Femur (tissue), 1 donor: ENCODE measurements around the gene ARL6IP4.

Experiments
- DNase-seq: peaks from one replicate; pipeline ENCODE4 v3.0.0-alpha.2; 2017

Gene ARL6IP4

DNA sequence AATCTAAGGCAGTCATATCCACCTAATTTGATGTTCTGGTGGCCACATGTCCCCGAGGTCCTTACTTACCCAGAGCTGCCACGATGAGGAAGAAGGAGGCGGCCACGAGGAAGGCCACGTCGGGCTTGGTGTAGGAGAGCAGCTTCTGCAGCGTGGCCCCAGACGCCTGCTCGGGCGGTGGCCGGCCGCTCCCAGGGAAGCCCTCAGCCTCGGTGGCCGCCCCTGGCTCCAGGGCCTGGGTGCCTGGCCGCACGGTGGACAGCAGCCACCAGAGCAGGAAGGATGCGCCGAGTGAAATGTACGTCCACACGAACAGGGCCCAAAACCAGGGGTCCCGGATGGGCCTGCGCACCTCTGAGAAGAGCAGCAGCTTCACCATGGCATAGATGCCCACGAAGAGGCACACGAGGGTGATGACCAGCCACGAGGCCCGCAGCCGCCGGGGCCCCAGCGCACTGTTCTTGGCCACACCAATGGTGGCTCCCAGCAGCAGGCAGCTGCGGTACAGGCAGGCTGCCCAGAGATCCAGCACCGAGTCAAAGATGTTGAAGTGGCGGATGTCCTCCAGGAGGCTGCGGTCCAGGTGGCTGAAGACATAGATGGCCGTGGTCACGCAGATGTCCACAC is 20.8 kb upstream of the ARL6IP4 start:
- DNase-seq = no peak

- no peak for DNase-seq
Measured at GRCh38 chr12:122960193-122960569, 20.3 kb upstream of the ARL6IP4 start.

DNA sequence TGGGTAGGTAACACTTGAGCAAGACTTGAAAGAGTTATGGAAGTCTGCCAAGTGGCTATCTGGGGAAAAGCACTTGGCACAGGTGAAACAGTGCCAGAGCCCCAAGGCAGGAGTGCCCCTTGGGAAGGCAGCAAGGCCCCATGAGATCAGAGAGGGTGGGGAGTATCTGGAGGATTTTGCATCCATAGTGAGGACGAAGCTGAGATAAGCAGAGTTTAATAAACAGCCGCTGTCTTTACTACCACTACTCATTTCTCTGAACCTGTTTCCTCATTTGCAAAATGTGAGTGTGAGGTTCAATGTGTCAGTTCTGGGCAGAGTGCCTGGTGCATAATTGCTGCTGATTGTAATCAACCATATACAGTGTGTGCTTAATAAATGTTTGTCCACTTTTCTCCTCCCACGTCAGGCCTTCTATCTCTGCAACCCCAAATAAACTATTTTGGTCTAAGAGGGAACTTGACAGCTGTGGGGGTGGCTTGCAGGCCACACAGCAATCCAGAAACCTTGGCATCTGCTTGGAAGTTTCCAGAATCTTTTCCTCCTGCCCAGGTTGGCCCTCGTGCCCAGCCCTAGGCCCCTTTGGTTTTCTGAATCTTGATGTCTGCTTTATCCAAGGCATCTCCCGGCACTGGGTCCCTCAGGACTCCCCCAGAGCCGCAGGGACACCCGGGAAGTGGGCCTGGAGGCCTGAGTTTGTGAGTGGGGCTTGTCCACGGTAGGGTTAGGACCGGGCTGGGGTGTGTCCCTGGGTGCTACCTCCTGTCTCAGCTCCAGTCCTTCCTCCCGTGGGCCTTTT is 18.8 kb upstream of the ARL6IP4 start:
- DNase-seq = no peak

DNA sequence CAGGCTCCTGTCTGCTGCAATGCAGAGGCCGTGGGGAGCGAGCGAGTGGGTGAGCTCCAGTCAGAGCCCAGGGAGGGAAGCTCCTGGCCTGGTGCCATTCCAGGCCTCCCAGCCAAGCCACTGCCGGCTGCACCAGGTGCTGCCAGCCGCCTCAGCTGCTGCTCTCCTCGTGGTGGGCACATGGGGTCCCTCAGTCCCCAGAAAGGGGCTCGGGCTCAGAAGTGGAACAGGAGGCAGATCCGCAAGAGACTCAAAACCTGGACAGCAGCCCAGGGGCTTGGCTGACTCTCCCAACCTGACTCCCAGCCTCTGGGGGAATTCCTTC is 16.6 kb upstream of the ARL6IP4 start:
- DNase-seq = no peak

DNA sequence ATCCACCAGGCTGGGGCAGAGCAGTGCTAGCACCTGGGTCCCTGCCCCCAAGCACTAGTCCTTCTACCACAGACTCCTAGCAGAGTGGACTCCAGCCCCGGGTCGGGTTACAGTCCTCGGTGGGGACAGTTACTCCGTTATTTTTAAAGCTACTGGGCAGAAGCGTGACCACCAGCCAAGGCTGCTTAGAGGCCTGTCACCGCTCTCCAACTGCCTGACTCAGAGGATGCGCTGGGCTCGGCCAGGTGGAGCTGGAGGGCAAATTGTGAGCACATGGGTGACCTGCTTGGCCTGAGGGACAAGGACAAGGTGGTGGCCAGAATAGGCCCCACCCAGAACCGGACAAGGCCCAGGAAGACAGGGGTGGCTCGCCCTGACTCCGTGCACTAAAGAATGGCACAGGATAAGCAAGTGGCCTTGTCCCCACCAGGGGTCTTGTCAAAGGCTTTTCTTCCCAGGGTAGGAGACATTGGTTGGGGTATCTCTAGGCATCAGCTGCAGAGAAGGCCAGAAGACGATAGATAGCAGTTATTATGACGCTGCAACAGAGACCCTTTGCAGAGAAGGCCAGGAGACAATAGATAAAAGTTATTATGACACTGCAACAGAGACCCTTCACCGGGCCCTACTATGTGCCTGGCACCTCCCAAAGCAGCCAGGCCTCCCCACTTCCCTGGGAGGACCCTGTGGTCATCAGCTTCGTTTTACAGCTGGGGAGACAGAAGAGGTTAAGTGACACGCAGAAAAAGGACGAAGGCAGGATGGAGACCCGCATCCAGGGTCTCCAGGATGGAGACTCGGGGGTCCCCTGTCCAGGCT is 15.8 kb upstream of the ARL6IP4 start:
- no peak for DNase-seq

- no peak for DNase-seq
Measured at GRCh38 chr12:122965321-122965751, 15.1 kb upstream of the ARL6IP4 start.

DNA sequence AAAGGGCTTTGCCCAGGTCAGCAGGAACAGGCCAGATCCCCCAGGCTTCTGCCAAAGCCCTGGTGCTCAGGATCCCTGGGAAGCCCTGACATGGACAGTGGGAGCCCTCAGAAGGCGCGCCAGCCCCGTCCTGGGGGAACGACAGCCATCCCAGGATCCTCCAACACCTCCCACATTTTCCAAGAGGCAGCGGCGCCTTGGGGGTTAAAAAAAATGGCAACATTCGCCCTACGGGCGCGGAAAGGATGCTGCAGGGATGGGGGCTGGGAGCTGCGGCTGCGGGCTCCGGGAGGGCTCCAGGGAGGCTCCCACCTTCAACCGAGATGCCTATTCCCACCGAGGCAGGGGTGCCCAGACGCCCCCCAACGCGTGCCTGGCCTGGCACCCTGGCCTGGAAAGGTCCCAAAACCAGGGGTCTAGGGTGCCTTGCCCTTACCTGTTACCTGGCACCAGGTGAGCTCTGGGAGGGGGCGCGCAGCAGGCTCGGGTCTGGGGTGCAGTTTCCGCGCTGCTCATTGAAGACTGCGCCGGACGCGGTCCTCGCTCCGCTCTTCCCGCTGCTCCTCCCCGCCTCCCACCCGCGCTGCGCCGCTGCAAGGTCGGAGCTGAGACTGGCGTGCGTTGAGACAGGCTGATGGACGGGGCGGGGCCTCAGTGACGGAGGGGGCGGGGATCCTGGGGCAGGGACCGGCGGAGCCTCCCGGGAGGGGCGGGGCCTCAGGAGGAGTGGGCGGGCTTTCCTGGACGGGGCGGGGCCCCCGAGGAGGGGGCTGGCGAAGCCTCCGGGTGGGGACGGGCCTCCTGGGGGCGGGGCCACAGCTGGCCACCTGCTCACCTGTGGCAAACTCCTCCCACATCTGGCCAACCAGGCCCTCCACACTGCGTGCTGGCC is 14.4 kb upstream of the ARL6IP4 start, which contains the start of gene ABCB9:
Gene ABCB9, minus strand, starts transcription at position 613 of the 892 bp plus-strand sequence. CDS start 6,228 bp downstream, outside the sequence.
- peak; percentile 94 for DNase-seq

GRCh38 chr12:122966743-122967550 is 13.5 kb upstream of the ARL6IP4 start:
- no peak for DNase-seq

GRCh38 chr12:122968104-122968503 is 12.4 kb upstream of the ARL6IP4 start:
- DNase-seq = no peak

DNA sequence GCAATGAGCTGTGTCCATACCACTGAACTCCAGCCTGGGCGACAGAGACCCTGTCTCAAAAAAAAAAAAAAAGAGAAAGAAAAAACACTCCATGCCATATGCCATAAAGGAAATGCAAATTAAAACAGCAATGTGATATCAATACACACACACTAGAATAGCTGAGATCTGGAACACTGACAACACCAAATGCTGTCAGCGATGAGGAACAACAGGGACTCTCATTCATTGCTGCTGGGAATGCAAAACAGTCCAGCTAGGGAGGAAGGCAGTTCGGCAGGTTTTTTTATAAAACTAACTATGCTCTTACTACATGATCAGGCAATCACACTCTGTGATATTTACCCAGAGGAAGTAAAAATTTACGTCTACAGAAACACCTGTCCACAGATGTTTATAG is 10.8 kb upstream of the ARL6IP4 start:
- DNase-seq = no peak

GRCh38 chr12:122974274-122974891 is 6.1 kb upstream of the ARL6IP4 start:
- DNase-seq = peak; percentile 99

- peak; percentile 95 for DNase-seq
Measured at GRCh38 chr12:122974892-122975789, 5.3 kb upstream of the ARL6IP4 start, which contains the start of gene OGFOD2. TSS of gene OGFOD2 (plus strand) at chr12:122975244. CDS start at chr12:122975252, 8 bp downstream.

- DNase-seq = no peak
Measured at GRCh38 chr12:122975790-122976647, 4.5 kb upstream of the ARL6IP4 start.

DNA sequence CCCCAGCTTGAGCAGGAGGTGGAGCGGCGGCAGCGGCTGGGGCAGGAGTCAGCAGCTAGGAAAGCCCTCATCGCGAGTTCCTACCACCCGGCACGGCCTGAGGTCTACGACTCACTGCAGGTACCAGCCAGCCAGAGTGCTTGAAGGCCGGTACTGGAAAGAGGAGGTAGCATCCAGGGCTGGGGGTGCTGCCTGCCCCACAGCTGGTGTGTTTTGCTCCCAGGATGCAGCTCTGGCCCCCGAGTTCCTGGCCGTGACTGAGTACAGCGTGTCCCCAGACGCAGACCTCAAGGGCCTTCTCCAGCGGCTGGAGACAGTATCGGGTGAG is 3.9 kb upstream of the ARL6IP4 start:
- DNase-seq = no peak

DNA sequence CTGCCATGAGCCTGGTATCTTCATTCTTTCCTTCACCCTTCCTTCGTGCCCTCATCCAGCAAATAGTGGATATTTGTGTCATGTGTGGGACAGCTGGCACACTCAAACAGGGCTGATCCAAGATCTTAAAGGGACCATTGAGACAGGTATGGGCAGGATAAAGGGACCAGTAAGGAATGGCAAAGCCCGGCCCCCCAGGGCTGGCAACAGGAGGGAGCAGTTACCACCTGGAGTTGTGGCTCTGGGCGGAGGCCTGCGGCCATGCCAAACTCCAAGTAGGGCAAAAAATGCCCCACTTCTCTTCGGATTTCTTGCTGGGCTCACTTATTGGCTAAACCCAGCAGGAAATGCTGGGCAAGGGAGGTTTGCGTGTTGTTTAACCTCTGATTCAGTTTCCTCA is 3.3 kb upstream of the ARL6IP4 start:
- no peak for DNase-seq

DNA sequence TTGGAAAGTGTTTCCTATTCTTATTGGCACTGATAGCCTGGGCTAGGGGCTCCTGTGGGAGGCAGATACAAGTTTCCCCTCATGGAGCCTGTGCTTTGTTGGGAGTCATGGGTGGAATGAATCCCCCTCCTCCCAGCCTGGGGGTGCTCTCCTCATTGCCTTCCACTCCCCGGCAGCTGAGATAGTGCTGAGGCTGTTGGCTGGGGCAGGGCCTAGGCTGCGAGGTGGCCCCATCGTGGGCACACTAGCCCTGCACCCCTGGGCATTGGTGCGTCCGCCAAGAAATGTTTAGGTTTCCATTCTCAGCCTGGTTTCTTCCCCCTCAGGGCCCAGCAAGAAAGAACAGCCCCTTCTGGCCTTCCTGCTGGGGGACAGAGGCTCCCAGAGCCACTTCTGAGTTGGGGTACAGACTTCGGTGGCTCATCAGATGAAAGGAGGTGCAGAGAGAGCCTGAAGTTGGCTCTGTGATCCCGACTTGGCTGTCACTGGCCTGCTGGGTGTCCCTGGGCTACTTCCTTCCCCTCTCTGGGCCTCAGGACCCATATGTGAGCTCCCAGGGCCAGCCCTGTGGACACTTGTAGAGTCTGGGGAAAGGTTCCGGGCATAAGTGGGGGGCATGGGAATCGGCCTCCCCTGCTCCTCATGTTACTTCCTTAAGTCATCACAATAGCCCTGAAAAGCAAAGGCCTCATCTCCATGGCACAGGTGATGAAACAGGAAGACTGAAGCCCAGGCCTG is 2.7 kb upstream of the ARL6IP4 start:
- no peak for DNase-seq

GRCh38 chr12:122978507-122978955 is 1.9 kb upstream of the ARL6IP4 start:
- no peak for DNase-seq
